ENCODE measurements around the gene SNX25.
"Not testable (repeated sequence)": the region's sequence is repeated elsewhere in the genome, so short reads cannot be mapped to it uniquely, and the experiment has no call there.

DNA sequence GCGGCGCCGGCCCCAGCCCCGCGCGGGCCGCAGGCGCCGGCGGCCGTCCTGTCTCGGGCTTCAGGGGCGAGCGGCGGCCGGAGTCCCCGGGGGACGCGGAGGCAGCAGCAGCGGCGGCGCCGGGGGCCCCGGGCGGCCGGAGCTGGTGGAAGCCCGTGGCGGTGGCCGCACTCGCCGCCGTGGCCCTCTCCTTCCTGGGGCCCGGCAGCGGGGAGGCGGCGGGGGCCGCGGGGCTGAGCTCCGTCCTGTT lies 379 bp downstream of the SNX25 start:
- TF ChIP-seq, protein P1, sequence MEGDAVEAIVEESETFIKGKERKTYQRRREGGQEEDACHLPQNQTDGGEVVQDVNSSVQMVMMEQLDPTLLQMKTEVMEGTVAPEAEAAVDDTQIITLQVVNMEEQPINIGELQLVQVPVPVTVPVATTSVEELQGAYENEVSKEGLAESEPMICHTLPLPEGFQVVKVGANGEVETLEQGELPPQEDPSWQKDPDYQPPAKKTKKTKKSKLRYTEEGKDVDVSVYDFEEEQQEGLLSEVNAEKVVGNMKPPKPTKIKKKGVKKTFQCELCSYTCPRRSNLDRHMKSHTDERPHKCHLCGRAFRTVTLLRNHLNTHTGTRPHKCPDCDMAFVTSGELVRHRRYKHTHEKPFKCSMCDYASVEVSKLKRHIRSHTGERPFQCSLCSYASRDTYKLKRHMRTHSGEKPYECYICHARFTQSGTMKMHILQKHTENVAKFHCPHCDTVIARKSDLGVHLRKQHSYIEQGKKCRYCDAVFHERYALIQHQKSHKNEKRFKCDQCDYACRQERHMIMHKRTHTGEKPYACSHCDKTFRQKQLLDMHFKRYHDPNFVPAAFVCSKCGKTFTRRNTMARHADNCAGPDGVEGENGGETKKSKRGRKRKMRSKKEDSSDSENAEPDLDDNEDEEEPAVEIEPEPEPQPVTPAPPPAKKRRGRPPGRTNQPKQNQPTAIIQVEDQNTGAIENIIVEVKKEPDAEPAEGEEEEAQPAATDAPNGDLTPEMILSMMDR (IDR thresholded peaks at IDR 0.05) = not testable (repeated sequence)
- TF ChIP-seq EZH2 (IDR thresholded peaks at IDR 0.05; ENCODE audit: borderline replicate concordance, insufficient read depth, low read depth, low read length, poor library complexity, severe bottlenecking) = not testable (repeated sequence)

All from B cell (primary cell).